Frontal cortex (tissue), 4 donors: ENCODE measurements around the gene MTA2. TPM values are rescaled to one million over a fixed set of nuclear protein-coding genes. Genes with fewer than 3 reads are reported as not detected.
"Not testable (repeated sequence)": the region's sequence is repeated elsewhere in the genome, so short reads cannot be mapped to it uniquely, and the experiment has no call there.

Source experiments
- DNase-seq, 2 donors: peaks; one replicate each; pipeline ENCODE4 v3.0.0; 2012; ENCODE audit warnings: low spot score in 2 of 2
- FAIRE-seq: peaks from 2 replicates; lab custom pipeline; 2012; peaks lifted over from hg19 to GRCh38; lab: Jason Lieb, UNC
- total RNA-seq: library from RNA; depleted of rRNA; stranded (reverse); fragments of >200 nt; gene quantifications from one replicate; pipeline ENCODE4 v1.2.3, GENCODE V29; 2014
- donor health status: control.
- donor health status: control.
- donor health status: control.

Gene MTA2
- 154 TPM for total RNA-seq

DNA sequence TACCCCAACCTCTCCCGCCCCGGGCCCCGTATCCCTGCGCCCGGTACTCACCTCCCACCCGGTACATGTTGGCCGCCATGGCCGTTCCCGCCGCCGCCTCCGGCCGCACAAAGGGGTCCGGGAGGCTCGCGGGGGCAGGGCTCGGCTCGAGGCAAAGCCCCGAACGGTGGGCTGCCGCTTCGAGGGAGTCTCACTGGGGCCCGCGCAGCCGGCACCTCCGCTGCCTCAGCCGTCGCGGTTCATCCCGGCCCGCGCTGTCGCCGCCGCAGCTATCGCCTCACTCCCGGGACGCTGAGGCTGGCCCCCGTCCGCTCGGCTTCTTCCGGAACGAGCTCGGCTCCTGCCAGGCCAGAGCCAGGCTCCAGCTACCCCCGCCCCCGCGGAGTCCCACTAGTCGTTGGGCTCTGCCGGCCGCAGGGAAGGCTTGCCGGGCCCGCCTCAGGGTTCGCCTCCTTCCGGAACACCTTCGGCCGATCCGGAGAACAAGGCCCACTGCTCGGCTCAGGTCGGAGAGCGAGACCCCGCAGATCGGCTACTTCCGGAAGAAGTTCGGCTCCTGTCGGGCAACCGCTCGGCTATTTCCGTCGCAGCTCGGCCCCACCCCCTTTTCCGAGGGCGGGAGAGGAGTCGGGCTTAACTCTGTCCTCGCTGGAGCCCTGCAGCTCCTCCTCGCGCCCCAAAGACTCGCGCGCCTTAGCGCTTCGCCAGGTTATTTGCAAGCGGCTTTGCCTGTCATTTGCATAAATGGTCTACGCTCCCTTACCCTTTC is at the start of gene MTA2:
MTA2 (minus strand) TSS at position 494 of the 769 bp plus-strand sequence; CDS start at position 79, 415 bp downstream.
- FAIRE-seq, result peak; percentile 68

DNA sequence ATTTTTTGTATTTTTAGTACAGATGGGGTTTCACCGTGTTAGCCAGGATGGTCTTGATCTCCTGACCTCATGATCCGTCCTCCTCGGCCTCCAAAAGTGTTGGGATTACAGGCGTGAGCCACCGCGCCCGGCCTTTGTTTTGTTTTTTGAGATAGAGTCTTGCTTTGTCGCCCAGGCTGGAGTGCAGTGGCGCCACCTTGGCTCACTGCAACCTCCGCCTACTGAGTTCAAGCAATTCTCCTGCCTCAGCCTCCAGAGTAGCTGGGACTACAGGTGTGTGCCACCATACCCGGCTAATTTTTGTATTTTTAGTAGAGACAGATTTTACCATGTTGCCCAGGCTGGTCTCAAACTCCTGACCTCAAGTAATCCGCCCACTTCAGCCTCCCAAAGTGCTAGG is 48.6 kb upstream of the MTA2 start:
- DNase-seq, FAIRE-seq: not testable (repeated sequence)

More for the DNA sequence above, at the start of gene MTA2:
- peak; percentile 98 for DNase-seq

DNA sequence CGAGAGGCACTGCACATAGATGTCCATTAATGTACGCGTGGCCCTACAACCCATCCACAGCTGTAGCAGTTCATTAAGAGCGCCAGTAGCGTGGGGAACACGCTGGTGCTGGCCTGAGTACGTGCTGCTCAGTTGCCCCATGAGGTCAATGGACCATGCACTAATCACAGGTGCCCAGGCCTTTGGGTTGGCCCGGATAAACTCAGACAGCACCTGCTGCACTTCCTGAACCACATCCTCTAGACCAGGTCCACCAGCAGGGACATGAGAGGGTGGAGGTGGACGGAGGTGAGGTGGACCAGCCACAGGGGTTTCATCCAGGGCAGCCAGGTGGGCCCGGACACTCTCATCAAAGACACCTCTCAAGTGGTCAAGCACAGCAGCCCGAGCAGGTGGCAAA is 47.8 kb upstream of the MTA2 start:
- DNase-seq (no peak), FAIRE-seq (no peak)

DNA sequence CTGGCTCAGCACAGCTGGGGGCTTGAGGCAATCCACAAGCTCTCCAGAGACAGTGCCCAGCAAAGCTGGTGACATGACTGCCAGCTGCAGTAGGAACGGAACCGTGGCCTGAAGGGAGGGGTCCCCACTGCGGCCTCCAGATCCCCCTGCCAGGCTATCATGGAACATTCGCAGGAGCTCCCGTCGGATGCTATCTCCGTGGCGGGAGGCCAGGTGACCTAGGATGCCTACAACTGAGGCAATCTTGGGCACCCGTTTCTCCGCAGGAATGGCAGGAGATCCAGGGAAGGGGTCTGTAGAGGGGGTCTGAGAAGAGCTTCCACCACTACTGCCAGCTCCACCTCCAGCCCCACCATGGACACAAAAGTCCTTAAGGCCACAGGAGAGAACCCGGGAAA is 47.3 kb upstream of the MTA2 start:
- DNase-seq, result no peak
- no peak for FAIRE-seq

DNA sequence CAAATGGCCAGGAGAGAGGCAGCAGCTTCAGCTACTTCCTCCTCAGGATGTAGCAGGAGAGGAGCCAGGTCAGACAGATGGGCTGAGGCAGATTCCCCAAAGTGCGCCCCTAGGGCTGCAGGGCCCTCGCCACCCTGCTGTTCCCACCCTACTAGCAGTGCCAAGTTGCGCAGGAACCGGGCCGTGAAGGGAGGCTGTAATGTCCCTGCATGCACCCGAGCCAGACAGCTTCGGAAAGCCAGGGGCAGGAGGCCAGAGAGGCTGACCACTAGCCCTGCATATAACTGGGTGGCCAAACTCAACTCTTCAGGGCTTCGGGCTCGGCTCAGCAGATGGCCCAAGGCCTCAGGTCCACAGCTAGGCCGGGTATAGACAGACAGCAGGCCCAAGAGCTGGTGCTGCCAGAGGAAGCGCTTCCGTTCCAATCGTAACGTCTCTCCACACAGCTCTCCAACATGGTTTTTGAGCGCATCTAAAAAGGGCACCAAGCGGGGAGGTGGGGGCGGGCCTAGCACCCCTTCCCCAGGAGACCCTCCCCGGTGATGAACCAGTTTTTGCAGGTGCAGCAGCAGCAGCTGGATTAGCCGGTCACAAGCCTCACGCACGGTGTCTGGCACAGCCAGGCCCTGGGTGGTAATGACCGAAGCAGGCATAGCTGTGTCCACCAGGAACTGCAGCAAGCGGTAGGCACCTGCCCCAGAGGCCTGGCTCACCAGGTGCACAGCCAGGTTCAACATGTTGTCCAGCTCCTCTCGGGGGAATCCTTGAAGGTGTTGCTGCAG is 46.7 kb upstream of the MTA2 start:
- FAIRE-seq, result no peak
- no peak for DNase-seq

DNA sequence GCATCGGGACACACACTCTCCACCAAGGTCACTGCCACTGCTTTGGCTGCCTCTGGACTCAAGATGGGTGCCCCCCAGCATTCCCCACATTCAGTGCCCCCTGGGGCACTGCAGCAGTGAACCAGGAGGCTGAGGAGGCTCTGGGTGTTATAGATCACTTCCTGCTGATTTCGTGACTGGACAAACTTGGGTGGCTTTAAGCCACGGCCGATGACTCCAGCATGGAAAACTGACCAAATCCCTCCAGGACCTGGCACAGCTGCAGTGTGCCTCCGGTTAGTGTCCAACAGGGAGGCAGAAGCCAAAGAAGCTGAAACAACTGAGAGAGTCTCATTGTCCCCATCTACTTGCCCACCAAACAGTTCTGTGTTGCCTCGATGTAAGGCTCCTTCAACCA is 45.9 kb upstream of the MTA2 start:
- FAIRE-seq (no peak), DNase-seq (no peak)

DNA sequence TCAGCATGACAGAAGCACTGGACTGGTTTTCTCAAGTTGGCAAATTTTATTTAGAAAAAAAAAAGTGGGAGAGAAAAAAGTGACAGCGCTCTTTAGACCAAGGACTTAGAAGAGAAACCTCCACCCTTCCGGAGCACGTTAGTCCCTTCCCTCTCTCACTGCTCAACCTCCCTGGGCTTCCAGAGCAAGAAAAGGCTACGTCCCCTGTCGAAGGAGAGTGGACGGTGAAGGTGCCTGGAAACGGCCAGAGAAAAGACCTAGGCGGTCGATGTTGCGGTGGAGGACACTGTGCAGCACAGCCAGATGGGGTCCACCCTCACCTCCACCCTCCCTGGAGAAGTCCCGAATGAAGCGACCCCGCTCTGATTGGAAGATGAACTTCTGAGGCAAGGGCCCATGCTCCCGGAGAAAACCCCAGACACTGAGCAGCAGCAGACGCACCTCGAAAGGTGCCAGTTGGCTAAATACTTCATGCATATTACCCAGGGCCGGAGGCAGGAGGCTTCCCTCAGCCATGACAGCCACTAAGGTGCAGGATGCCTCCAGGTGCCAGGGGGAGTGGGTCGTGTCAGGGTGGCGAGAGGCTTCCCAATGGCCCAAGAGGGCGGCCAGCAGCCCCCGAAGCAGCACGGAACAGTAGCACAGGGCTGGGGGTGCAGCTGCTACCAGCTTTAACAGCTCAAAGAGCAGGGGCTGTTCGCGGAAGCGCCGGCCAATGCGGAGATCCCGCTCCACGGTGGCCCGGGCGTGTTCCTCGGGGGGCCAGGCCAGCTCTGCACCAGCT is 45.4 kb upstream of the MTA2 start:
- FAIRE-seq (no peak), DNase-seq (no peak)

DNA sequence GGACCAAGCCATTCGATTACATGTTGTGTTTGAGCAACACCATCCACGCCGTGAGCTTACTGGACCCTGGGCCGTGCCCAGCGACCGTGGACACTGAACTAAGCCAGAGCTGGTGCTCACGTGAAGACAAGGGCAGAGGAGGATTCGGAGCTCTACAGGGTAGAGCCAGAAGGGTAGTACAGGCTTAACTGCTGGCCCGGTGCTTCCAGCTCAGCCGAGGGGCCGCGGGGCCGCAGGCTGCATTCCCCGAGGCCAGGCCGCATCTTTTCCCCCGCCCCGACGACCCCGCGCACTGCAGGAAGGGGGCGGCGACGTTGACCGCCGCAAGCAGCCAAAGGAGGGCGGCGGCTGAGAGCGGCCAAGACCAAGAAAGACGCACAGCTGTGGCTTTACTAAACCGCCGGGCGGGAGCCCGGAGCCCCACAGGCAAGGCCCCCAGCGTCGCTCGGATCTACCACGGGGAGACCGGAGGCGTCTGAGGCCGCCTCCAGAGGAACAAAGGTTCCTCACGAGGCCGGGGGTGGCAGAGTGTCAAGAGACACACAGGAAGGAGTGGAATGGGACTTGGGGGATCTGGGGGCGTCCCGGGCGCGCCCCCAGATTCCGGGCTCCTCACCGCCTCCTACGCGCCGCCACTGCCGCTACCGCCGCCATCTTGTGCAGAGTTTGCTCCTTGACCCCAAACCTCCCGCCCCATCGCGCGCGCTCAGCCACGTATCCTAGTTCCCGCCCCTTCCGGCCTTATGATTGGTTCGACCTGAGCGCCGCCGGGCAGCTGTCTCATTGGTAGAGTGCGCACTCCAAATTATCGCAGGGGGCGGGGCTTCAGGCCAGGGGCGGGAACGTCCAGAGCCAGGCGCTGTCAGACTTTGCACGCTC is 44.5 kb upstream of the MTA2 start, which contains the start of gene GANAB:
GANAB (minus strand) TSS at position 668 of the 879 bp plus-strand sequence; CDS start at position 654, 14 bp downstream.
- peak; percentile 55 for FAIRE-seq

DNA sequence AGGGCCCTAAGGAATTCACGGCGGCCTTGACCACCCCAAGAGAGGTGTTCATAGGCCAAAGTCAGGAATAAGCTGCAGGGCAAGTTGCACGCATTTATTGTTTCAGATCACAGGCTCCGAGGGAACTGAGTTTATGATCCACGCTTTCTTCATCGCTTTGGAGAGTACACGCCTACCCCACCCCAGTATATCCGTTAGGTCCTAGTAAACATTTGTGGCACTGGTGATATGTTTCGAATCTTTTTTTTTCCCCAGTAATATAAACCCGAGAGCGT is 43.9 kb upstream of the MTA2 start:
- DNase-seq, result no peak
- FAIRE-seq, result no peak

More for the DNA sequence above, 44.5 kb upstream of the MTA2 start, which contains the start of gene GANAB:
- peak; percentile 99 to 100 for DNase-seq

DNA sequence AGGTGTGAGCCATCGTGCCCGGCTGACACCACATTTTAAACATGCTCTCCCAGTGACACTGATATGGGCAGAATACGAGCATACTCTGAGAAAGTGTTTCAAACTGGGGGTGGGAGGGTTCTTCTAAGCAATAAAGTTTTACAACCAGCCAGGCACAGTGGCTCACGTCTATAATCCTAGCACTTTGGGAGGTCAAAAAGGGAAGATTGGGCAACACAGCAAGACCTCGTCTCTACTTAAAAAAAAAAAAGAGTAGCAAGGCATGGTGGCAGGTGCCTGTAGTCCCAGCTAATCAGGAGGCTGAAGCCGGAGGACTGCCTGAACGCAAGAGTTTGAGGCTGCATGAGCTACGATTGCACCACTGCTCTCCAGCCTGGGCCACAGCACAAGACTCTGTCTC is 42.6 kb upstream of the MTA2 start:
- DNase-seq (no peak), FAIRE-seq (no peak)

DNA sequence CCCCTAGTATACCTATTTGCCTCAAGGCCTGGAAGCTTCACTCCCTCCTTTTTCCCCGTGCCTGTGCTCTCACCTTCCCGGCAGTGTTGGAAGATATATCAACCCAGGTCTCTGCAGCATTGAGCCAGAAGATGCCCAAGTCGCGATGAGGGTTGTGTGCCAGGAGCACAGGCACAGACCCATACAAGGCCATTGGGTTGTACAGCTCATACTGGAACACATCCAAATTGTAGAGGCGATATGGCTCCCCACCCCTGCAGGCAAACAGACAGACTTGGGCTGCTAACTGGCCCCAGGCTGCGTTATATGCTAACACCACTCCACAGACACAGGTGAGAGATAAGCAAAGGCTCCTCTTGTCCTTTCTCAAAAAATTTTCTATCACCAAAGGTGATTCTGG is 30.8 kb upstream of the MTA2 start:
- DNase-seq (no peak), FAIRE-seq (no peak)

DNA sequence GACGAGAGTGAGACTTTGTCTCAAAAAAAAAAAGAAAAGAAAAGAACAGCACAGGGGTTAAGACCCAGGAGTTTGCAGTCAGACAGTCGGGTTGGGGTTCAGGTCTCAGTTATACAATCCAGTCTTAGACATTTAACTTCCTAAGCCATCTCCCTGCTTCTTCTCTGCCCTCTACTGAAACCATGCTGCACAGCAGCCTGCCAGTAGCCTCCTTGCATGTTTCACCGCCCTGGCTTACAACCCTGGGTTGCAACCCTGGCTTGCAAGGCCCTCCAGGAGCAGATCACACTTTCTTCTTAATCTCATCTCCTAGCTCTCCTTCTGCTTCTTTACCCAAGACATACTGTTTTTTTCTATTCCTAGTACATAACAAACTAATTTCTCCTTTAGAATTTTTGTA is 26.0 kb upstream of the MTA2 start:
- FAIRE-seq, result no peak

DNA sequence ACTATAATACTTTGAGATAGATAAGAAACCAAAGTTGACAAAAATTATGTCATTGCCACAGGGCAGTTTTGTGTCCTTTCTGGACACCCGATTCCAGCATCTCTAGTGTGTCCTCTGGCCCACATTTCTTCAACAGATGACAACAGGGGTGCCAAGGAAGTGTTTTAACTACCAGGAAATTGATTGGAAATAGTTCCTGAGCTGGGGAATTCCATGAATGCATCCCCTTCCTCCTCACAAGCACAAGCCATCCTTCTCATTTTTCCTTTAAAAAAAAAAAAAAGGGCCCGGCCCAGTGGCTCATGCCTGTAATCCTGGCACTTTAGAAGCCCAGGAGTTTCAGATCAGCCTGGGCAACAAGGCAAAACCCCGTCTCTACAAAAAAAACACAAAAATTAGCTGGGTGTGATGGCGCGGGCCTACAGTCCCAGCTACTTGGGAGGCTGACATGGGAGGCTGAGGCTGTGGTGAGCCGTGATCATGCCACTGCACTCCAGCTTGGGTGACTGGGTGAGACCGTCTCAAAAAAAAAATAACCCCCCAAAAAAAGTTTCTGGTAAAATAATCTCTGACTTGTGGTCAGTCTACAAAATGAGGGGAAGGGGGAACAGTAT is 20.9 kb upstream of the MTA2 start:
- DNase-seq (no peak), FAIRE-seq (no peak)

More for the DNA sequence above, 26.0 kb upstream of the MTA2 start:
- DNase-seq, result no peak

DNA sequence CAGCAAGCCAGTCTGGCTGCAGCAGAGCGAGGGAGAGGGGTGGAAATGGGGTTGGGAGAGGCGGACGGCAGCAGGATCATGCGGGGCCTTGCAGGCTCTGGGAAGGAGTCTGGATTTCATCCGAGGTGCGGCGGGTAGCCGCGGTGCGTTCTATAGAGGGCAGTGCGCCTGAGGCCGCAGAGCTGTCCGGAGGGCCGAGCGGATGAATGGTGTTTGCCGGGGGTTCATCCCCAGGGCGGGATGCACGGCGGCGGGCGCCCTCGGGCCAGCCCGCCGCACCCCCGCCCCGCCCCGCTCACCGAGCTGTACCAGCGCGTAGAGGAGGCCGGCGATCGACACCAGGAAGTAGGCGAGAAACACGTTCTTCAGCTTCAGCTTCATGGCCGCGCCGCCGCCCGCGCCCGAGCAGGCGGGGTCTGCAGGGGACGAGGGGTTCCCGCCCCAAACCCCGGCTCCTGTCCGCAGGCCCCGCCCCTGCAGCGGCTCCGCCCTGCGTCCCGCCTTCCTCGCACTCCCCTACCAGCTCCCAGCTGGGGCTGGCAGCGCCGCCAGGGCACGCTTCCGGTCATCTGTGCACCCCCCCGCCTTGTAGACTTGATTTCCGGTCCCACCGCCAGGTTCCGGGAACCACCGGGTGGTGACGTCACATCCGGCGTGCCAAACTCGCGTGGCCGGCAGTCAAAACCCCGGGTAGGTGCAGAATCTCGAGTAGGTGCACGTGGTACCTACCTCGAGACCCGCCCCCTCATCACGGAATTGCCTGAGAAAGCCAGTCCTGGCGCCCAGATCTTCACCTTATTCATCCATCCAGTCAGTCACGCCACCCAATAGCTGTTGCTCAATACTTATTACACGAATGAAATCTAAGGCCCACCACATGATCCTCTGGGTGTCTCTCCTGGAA is 20.2 kb upstream of the MTA2 start, which contains the start of gene B3GAT3:
B3GAT3 (minus strand) TSS at position 420 of the 904 bp plus-strand sequence; CDS start at position 381, 39 bp downstream.
- DNase-seq (peak; percentile 99), FAIRE-seq (no peak)

DNA sequence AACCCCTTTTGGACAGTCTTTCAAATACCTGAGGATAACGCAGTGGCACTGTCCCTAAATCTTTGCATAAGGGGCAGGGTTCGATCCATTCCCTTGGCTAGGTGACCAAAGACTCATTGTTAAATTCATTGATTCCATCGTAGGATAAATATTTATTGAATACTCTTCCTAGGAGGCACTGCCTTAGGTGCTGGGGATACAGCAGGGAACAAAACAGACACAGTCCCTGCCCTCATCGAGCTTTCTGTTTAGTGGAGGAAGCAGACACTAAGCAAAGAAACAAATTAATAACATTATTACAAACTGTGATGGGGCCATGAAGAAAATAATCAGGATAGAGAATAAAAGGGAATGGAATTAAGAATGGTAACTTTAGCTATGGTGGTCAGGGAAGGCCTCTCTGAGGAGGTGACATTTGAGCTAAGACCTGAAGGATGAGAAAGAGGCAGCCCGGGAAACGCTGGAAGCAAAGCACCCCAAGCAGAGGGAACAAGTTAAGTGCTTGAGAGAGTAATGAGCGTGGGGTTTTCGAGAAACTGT is 19.4 kb upstream of the MTA2 start:
- DNase-seq (no peak), FAIRE-seq (no peak)

DNA sequence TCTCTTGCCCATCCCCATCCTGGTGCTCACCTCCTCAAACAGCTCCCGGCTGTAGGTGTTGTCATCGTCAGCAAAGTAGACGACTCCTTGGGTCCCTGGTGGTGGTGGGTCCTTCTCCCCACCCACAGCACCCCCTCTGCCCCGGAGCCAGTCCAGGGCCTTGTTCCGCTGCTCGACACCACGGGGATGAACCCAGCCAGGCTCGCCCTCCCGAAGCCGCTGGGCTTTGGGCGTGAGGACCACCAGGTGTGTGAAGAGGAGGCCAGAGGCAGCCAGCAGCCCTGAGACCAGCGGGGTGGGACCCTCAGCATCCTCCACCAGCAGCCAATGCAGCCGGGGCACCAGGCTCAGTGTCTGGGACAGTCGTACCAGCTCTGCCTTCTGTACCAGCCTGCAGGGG is 15.3 kb upstream of the MTA2 start:
- not testable (repeated sequence) for FAIRE-seq, DNase-seq

DNA sequence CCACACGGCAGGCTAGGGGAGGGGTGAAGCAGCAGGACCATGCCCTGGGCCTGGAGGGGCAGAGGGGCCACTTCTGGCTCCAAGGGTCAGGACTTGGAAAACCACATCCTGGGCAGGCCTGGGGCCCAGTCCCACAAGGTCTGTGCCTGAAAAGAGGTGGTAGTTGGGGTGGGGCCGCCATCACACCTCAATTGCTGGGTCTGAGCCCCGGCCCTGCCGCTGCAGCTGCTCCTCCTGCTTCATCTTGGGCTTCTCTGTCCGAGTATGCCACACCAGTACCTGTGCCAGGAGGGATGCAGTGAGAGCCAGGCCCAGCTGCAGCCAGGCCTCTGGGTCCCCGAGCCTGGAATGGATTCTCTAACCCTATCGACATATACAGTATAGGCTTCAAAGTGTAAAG is 13.9 kb upstream of the MTA2 start:
- FAIRE-seq, result no peak
- DNase-seq, result no peak

DNA sequence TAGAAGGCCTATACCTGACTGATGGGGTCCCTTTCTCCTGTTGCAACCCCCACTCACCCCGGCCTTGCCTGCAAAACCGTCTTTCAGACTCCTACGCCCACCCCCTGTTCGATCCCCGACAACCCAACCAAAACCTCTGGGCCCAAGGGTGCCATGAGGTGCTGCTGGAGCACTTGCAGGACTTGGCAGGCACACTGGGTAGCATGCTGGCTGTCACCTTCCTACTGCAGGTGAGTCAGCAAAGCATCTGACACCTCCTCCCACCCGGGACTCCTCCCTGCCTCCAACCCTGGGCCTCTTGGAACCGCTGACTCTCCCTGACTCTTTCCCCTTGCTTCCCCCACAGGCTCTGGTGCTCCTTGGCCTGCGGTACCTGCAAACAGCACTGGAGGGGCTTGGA is 12.6 kb upstream of the MTA2 start:
- FAIRE-seq (no peak), DNase-seq (no peak)
